Fibroblast of peridontal ligament (primary cell): Measurements from ENCODE around the gene AVEN.
"Not testable (repeated sequence)": the region's sequence is repeated elsewhere in the genome, so short reads cannot be mapped to it uniquely, and the experiment has no call there.

ENCODE experiments used
- DNase-seq: peaks from one replicate; pipeline ENCODE4 v3.0.0-alpha.2; 2010; ENCODE audit errors: extremely low read depth

The AVEN gene

GRCh38 chr15:34038871-34039789 lies at the start of gene AVEN:
AVEN (minus strand) TSS chr15:34039204; CDS start chr15:34039046, 158 bp downstream.
- peak; percentile 30 for DNase-seq

- DNase-seq = peak; percentile 69
These were observed 46.7 kb upstream of the AVEN start for GRCh38 chr15:34085746-34086145.

- peak; percentile 42 for DNase-seq
These were observed 45.1 kb upstream of the AVEN start for GRCh38 chr15:34084086-34084485.

- DNase-seq = no peak
These were observed 40.9 kb upstream of the AVEN start for GRCh38 chr15:34079904-34080303.

GRCh38 chr15:34078900-34079299 lies 39.9 kb upstream of the AVEN start:
- DNase-seq = no peak

GRCh38 chr15:34076785-34077184 lies 37.8 kb upstream of the AVEN start:
- DNase-seq = no peak

- DNase-seq = no peak
These were observed 31.0 kb upstream of the AVEN start for GRCh38 chr15:34070003-34070402.

GRCh38 chr15:34065941-34066340 lies 26.9 kb upstream of the AVEN start:
- DNase-seq = no peak

GRCh38 chr15:34065261-34065660 lies 26.3 kb upstream of the AVEN start:
- DNase-seq = no peak

GRCh38 chr15:34064438-34064837 lies 25.4 kb upstream of the AVEN start:
- no peak for DNase-seq

GRCh38 chr15:34059946-34060345 lies 20.9 kb upstream of the AVEN start:
- DNase-seq = no peak

- no peak for DNase-seq
These were observed 20.5 kb upstream of the AVEN start for GRCh38 chr15:34059476-34059875.

GRCh38 chr15:34056911-34057310 lies 17.9 kb upstream of the AVEN start:
- DNase-seq = no peak

- DNase-seq = peak; percentile 80
These were observed 17.0 kb upstream of the AVEN start for GRCh38 chr15:34055868-34056595.

- no peak for DNase-seq
These were observed 15.2 kb upstream of the AVEN start for GRCh38 chr15:34054081-34054707.

- not testable (repeated sequence) for DNase-seq
These were observed 11.4 kb upstream of the AVEN start for GRCh38 chr15:34050385-34050784.

GRCh38 chr15:34049112-34049511 lies 10.1 kb upstream of the AVEN start:
- peak; percentile 39 for DNase-seq

GRCh38 chr15:34047893-34048775 lies 9.1 kb upstream of the AVEN start:
- DNase-seq = no peak

- DNase-seq = no peak
These were observed 7.6 kb upstream of the AVEN start for GRCh38 chr15:34046471-34047145.

- DNase-seq = no peak
These were observed 4.8 kb upstream of the AVEN start for GRCh38 chr15:34043813-34044212.

GRCh38 chr15:34043391-34043790 lies 4.4 kb upstream of the AVEN start:
- DNase-seq = no peak
